ENCODE results near the gene CCP110. TPM values are rescaled to one million over a fixed set of nuclear protein-coding genes. Genes with fewer than 3 reads are reported as not detected.

Gene CCP110
- total and polyA plus RNA-seq, 2 of the 13 experiments (the other 11 are each of a cell fraction or from before 2014, with no cell fraction given) = 10.0 to 11.1 TPM

- Histone ChIP-seq H3K27ac (ENCODE audit: extremely low read length, insufficient read depth, low read length) (no peak overlapping the region), H3K36me3 (replicated peaks in 1 of 2; ENCODE audit: control insufficient read depth in 1 of 2, insufficient read depth in 2 of 2, low read length in 2 of 2) (no peaks in the 10 kb centered on the region), H3K9ac (ENCODE audit: insufficient read depth, low read depth, low read length) (no peak overlapping the region), H3K27me3 (ENCODE audit: control insufficient read depth in 1 of 2, insufficient read depth in 2 of 2, low read length in 2 of 2) (no peaks in the 10 kb centered on the region), H2AFZ (ENCODE audit: low read length) (no peak overlapping the region), H3K4me1 (ENCODE audit: insufficient read depth, low read length) (no peaks in the 10 kb centered on the region), H3K9me3 (ENCODE audit: low read length) (no peaks in the 10 kb centered on the region), H3K79me2 (ENCODE audit: insufficient read depth, low read length) (no peaks in the 10 kb centered on the region), H4K20me1 (ENCODE audit: insufficient read depth, low read length) (no peaks in the 10 kb centered on the region), H3K4me2 (ENCODE audit: low read depth, low read length) (no peak overlapping the region), H3K4me3 (replicated peaks in 1 of 3; ENCODE audit: insufficient read depth in 1 of 3, low read depth in 2 of 3, low read length in 3 of 3) (no peak overlapping the region)
- TF ChIP-seq PTBP1 (IDR thresholded peaks at IDR 0.05; ENCODE audit: low read depth, low read length, poor library complexity, severe bottlenecking) (no peak), FOXK1 (CRISPR knock-in tag; IDR thresholded peaks at IDR 0.05; ENCODE audit: borderline replicate concordance, low read depth) (no peak)
- WGBS (ENCODE audit: low lambda C conversion rate) = 57% methylated on average over 5 of the region's 5 CpGs
- FAIRE-seq (no peak), ATAC-seq (no peak), DNase-seq (ENCODE audit: low spot score) (no peak)
- intact Hi-C loops (cut with micrococcal nuclease; ENCODE audit: unreplicated experiment) = no loop called here
- POLR2A ChIA-PET = interaction anchor here (2.1 kb wide), 1 partner anchor 33 kb away, joined by 4 read pairs; the partner anchor contains the start of gene VPS35L
- in situ Hi-C loops (cut with HindIII; ENCODE audit: extremely low pct_ligation_motif_present, low pct_unique_long_range_greater_than_20kb) = loop anchor here (25.0 kb wide), 2 partner anchors 724 to 799 kb away; no protein-coding TSS in a partner anchor
- no TSS peak for BruUV-seq (replicated peaks)
- CTCF ChIA-PET (ENCODE audit: low intra/inter-chr PET ratio, low total read pairs) = no interaction called here
Observed at GRCh38 chr16:19588661-19589060, 64.9 kb downstream of the CCP110 start.

- FAIRE-seq = no peak
- H3K4me3 ChIP-seq (replicated peaks in 1 of 3; ENCODE audit: insufficient read depth in 1 of 3, low read depth in 2 of 3, low read length in 3 of 3) = no peak overlapping the region
- H3K4me1 ChIP-seq (ENCODE audit: insufficient read depth, low read length) = no peaks in the 10 kb centered on the region
- H3K36me3 ChIP-seq (replicated peaks in 1 of 2; ENCODE audit: control insufficient read depth in 1 of 2, insufficient read depth in 2 of 2, low read length in 2 of 2) = no peaks in the 10 kb centered on the region
- no peaks in the 10 kb centered on the region for H3K9me3 ChIP-seq (ENCODE audit: low read length)
- H3K4me2 ChIP-seq (ENCODE audit: low read depth, low read length) = no peak overlapping the region
- no peak overlapping the region for H2AFZ ChIP-seq (ENCODE audit: low read length)
- no peaks in the 10 kb centered on the region for H4K20me1 ChIP-seq (ENCODE audit: insufficient read depth, low read length)
- WGBS (ENCODE audit: low lambda C conversion rate) = 67% methylated on average over 5 of the region's 5 CpGs
- H3K9ac ChIP-seq (ENCODE audit: insufficient read depth, low read depth, low read length) = no peak overlapping the region
- H3K79me2 ChIP-seq (ENCODE audit: insufficient read depth, low read length) = no peaks in the 10 kb centered on the region
- CTCF ChIA-PET (ENCODE audit: low intra/inter-chr PET ratio, low total read pairs) = no interaction called here
- H3K27ac ChIP-seq (ENCODE audit: extremely low read length, insufficient read depth, low read length) = no peak overlapping the region
- no peak for ATAC-seq
- POLR2A ChIA-PET = interaction anchor here (2.1 kb wide), 1 partner anchor 34 kb away, joined by 4 read pairs; the partner anchor contains the start of gene VPS35L
- intact Hi-C loops (cut with micrococcal nuclease; ENCODE audit: unreplicated experiment) = no loop called here
- BruUV-seq (replicated peaks) = no TSS peak
- in situ Hi-C loops (cut with HindIII; ENCODE audit: extremely low pct_ligation_motif_present, low pct_unique_long_range_greater_than_20kb) = loop anchor here (25.0 kb wide), 2 partner anchors 723 to 798 kb away; no protein-coding TSS in a partner anchor
- no peak for DNase-seq (ENCODE audit: low spot score)
- H3K27me3 ChIP-seq (ENCODE audit: control insufficient read depth in 1 of 2, insufficient read depth in 2 of 2, low read length in 2 of 2) = no peaks in the 10 kb centered on the region
- no peak for TF ChIP-seq SYNCRIP (IDR thresholded peaks at IDR 0.05; ENCODE audit: insufficient read depth, low read depth, low read length)
- TF ChIP-seq KLF6 (CRISPR knock-in tag; IDR thresholded peaks at IDR 0.05) = no peak
- no peak for TF ChIP-seq ZNF251 (CRISPR knock-in tag; IDR thresholded peaks at IDR 0.05)
- no peak for TF ChIP-seq TBX3 (IDR thresholded peaks at IDR 0.05; ENCODE audit: borderline replicate concordance)
- TF ChIP-seq ZNF564 (CRISPR knock-in tag; IDR thresholded peaks at IDR 0.05) = no peak
- TF ChIP-seq PATZ1 (CRISPR knock-in tag; IDR thresholded peaks at IDR 0.05) = no peak
- TF ChIP-seq MLXIP (CRISPR knock-in tag; IDR thresholded peaks at IDR 0.05; ENCODE audit: borderline replicate concordance) = no peak
- no peak for TF ChIP-seq ZNF75D (CRISPR knock-in tag; IDR thresholded peaks at IDR 0.05; ENCODE audit: borderline replicate concordance)
- TF ChIP-seq ZBTB7A (CRISPR knock-in tag; IDR thresholded peaks at IDR 0.05) = no peak
- no peak for TF ChIP-seq ZNF256 (CRISPR knock-in tag; conservative IDR thresholded peaks at IDR 0.05)
- TF ChIP-seq ZBTB8A (CRISPR knock-in tag; IDR thresholded peaks at IDR 0.05; ENCODE audit: borderline replicate concordance, low read depth) = no peak
- TF ChIP-seq TCF7 (IDR thresholded peaks at IDR 0.05; ENCODE audit: low read depth) = no peak
- TF ChIP-seq PRPF4 (IDR thresholded peaks at IDR 0.05; ENCODE audit: low read depth, low read length, poor library complexity, severe bottlenecking) = no peak
Observed at GRCh38 chr16:19589106-19589505, 65.4 kb downstream of the CCP110 start.
